B cell (primary cell): ENCODE results near the gene KCNH1. TPM values are rescaled to one million over a fixed set of nuclear protein-coding genes. Genes with fewer than 3 reads are reported as not detected.

Experiments
- ATAC-seq: fragments of 200-7000 bp; cut with Tn5 transposase; one replicate; pipeline ENCODE4 v1.10.0; 2021; ENCODE audit warnings: low read depth, mild to moderate bottlenecking, moderate number of reproducible peaks, moderate library complexity
- CTCF ChIA-PET: fragments of 350-600 bp; sonication (Branson Sonifier 250); formaldehyde crosslinking; loops from one replicate; lab custom pipeline; 2021; ENCODE audit warnings: antibody characterized with exemption, inconsistent platforms; lab: Charles Lee
- POLR2A ChIA-PET: fragments of 350-600 bp; sonication (Branson Sonifier 250); formaldehyde crosslinking; loops from one replicate; lab custom pipeline; 2021; ENCODE audit warnings: antibody characterized with exemption; lab: Charles Lee
- DNase-seq: peaks from one replicate; pipeline ENCODE4 v3.0.0; 2013
- H2AFZ ChIP-seq: 2 replicates; pipeline ENCODE4 v1.6.1; 2012; ENCODE audit warnings: mild to moderate bottlenecking, low read depth, low read length; ENCODE audit not compliant: insufficient read depth, poor library complexity, severe bottlenecking
- H3K27ac ChIP-seq, 2 donors: 1 replicate in 1 of 2; 2 replicates in 1 of 2; pipeline ENCODE4 v1.5.1; 2012 to 2013; ENCODE audit warnings: low read length in 2 of 2, mild to moderate bottlenecking in 2 of 2, moderate library complexity in 1 of 2
- H3K27me3 ChIP-seq, 4 experiments: fragments of 200-600 bp in 1 of 4; sonication (generic) in 1 of 4; replicated peaks in 1 of 4; 1 replicate in 2 of 4; 2 replicates in 2 of 4; pipeline versions ENCODE4 v1.6.1 to v1.7.0; 2013 to 2016; ENCODE audit warnings: low read length in 3 of 4, mild to moderate bottlenecking in 2 of 4, mixed read lengths in 1 of 4, moderate library complexity in 1 of 4; ENCODE audit not compliant: insufficient read depth in 4 of 4, control insufficient read depth in 3 of 4; ENCODE audit errors: control extremely low read depth in 1 of 4
- H3K36me3 ChIP-seq, 2 experiments: replicated peaks in 1 of 2; 1 replicate in 1 of 2; 2 replicates in 1 of 2; pipeline versions ENCODE4 v1.6.1 to v1.7.1; 2013; ENCODE audit warnings: low read length in 1 of 2; ENCODE audit not compliant: insufficient read depth in 2 of 2, control insufficient read depth in 1 of 2; ENCODE audit errors: control extremely low read depth in 1 of 2, extremely low read depth in 1 of 2
- H3K4me1 ChIP-seq, 2 donors: fragments of 200-600 bp in 1 of 2; sonication (generic) in 1 of 2; 1 replicate in 1 of 2; 2 replicates in 1 of 2; pipeline versions ENCODE4 v1.5.1 to v1.6.1; 2013 to 2017; ENCODE audit warnings: low read length in 2 of 2; ENCODE audit not compliant: control insufficient read depth in 2 of 2, insufficient read depth in 2 of 2
- H3K4me2 ChIP-seq: replicated peaks from 2 replicates; pipeline ENCODE3; 2012; ENCODE audit warnings: mild to moderate bottlenecking, low read depth, low read length; ENCODE audit not compliant: poor library complexity, severe bottlenecking
- H3K4me3 ChIP-seq, 5 experiments: fragments of 200-600 bp in 1 of 5; sonication (generic) in 1 of 5; 1 replicate in 3 of 5; 2 replicates in 2 of 5; pipeline versions ENCODE4 v1.5.1 to v1.7.0; 2011 to 2016; ENCODE audit warnings: low read length in 4 of 5, mild to moderate bottlenecking in 4 of 5, low read depth in 2 of 5, control low read depth in 1 of 5, moderate library complexity in 1 of 5; ENCODE audit not compliant: insufficient read depth in 1 of 5; ENCODE audit errors: control extremely low read depth in 1 of 5, extremely low read depth in 1 of 5
- H3K79me2 ChIP-seq: fragments of 200-600 bp; sonication (generic); one replicate; pipeline ENCODE4 v1.6.0; 2016; ENCODE audit warnings: low read length; ENCODE audit not compliant: control insufficient read depth, insufficient read depth
- H3K9ac ChIP-seq: fragments of 200-600 bp; sonication (generic); 2 replicates; pipeline ENCODE4 v1.6.1; 2017; ENCODE audit warnings: mild to moderate bottlenecking, low read length, moderate library complexity
- H3K9me3 ChIP-seq, 3 donors: one replicate each; pipeline versions ENCODE4 v1.6.1 to v1.7.1; 2013; ENCODE audit warnings: low read length in 2 of 3; ENCODE audit not compliant: control insufficient read depth in 2 of 3, insufficient read depth in 1 of 3; ENCODE audit errors: control extremely low read depth in 1 of 3
- H4K20me1 ChIP-seq: 2 replicates; pipeline ENCODE4 v1.6.0; 2012; ENCODE audit warnings: mild to moderate bottlenecking, low read length; ENCODE audit not compliant: insufficient read depth, control insufficient read depth, poor library complexity, severe bottlenecking
- H3K27ac Mint-ChIP-seq: one replicate; pipeline ENCODE4 v1.8.0; 2021; ENCODE audit warnings: mixed read lengths
- H3K27me3 Mint-ChIP-seq: one replicate; pipeline ENCODE4 v1.8.0; 2021; ENCODE audit warnings: mixed read lengths
- H3K4me1 Mint-ChIP-seq: one replicate; pipeline ENCODE4 v1.8.0; 2021; ENCODE audit warnings: mixed read lengths
- H3K4me3 Mint-ChIP-seq: one replicate; pipeline ENCODE4 v1.8.0; 2021; ENCODE audit warnings: mixed read lengths
- H3K9me3 Mint-ChIP-seq: one replicate; pipeline ENCODE4 v1.8.0; 2022; ENCODE audit warnings: mixed read lengths; ENCODE audit not compliant: insufficient read depth
- EZH2 ChIP-seq: IDR thresholded peaks from 2 replicates; pipeline ENCODE4 v1.6.1; 2012; ENCODE audit warnings: borderline replicate concordance, low read depth, mild to moderate bottlenecking, moderate library complexity, low read length; ENCODE audit not compliant: insufficient read depth, poor library complexity, severe bottlenecking
- WGBS: methylation state at CpG from one replicate; pipeline ENCODE4 v1.1.5; 2013; ENCODE audit warnings: missing lambda C conversion rate; ENCODE audit not compliant: insufficient coverage; 5-methylcytosine and 5-hydroxymethylcytosine counted together
- intact Hi-C: fragments of 100-400 bp; cut with micrococcal nuclease; formaldehyde crosslinking; loops from one replicate; pipeline ENCODE4 v1.10.0; 2022
- polyA plus RNA-seq: library from polyadenylated mRNA; depleted of rRNA; stranded (reverse); fragments of >200 nt; gene quantifications from 2 replicates; pipeline ENCODE4 v1.2.3, GENCODE V29; 2012
- total RNA-seq, 2 donors: library from RNA; stranded (reverse); fragments of 120-200 nt in 1 of 2; gene quantifications; 1 replicate in 1 of 2; 2 replicates in 1 of 2; pipeline versions ENCODE4 v1.2.3 to v1.2.4, GENCODE V29; 2013 to 2022
- TF ChIP-seq, protein P1 (sequence below): fragments of 200-600 bp; IDR thresholded peaks from one replicate; pipeline ENCODE4 v1.8.0; 2022; ENCODE audit warnings: antibody characterized with exemption, mild to moderate bottlenecking

Gene KCNH1
- total and polyA plus RNA-seq, 2 donors (not counting 1 experiment from before 2014, with no cell fraction given), result not detected

GRCh38 chr1:210746024-210746731, 387.8 kb downstream of the KCNH1 start:
- TF ChIP-seq, protein P1, sequence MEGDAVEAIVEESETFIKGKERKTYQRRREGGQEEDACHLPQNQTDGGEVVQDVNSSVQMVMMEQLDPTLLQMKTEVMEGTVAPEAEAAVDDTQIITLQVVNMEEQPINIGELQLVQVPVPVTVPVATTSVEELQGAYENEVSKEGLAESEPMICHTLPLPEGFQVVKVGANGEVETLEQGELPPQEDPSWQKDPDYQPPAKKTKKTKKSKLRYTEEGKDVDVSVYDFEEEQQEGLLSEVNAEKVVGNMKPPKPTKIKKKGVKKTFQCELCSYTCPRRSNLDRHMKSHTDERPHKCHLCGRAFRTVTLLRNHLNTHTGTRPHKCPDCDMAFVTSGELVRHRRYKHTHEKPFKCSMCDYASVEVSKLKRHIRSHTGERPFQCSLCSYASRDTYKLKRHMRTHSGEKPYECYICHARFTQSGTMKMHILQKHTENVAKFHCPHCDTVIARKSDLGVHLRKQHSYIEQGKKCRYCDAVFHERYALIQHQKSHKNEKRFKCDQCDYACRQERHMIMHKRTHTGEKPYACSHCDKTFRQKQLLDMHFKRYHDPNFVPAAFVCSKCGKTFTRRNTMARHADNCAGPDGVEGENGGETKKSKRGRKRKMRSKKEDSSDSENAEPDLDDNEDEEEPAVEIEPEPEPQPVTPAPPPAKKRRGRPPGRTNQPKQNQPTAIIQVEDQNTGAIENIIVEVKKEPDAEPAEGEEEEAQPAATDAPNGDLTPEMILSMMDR, result no peak
- no peak for TF ChIP-seq EZH2
- Histone ChIP-seq H3K27ac (no peak overlapping the region), H3K4me1 (no peaks in the 10 kb centered on the region), H3K9ac (no peak overlapping the region), H4K20me1 (no peaks in the 10 kb centered on the region), H3K79me2 (no peaks in the 10 kb centered on the region), H3K4me3 (no peak overlapping the region), H2AFZ (no peak overlapping the region), H3K9me3 (no peaks in the 10 kb centered on the region), H3K27me3 (peaks cover 0 to 3% (median 0%) of the 10 kb centered on the region in 4 experiments), H3K36me3 (no peaks in the 10 kb centered on the region), H3K4me2 (no peak overlapping the region)
- CTCF ChIA-PET, result no interaction called here
- H3K4me3 Mint-ChIP-seq, result no peak overlapping the region
- no peaks in the 10 kb centered on the region for H3K9me3 Mint-ChIP-seq
- DNase-seq (no peak), ATAC-seq (no peak)
- intact Hi-C loops, result no loop called here
- H3K27me3 Mint-ChIP-seq, result peaks cover 12% of the 10 kb centered on the region
- no peak overlapping the region for H3K27ac Mint-ChIP-seq
- no peaks in the 10 kb centered on the region for H3K4me1 Mint-ChIP-seq
- WGBS, result 50% methylated on average over 1 of the region's 3 CpGs
- POLR2A ChIA-PET, result no interaction called here

DNA sequence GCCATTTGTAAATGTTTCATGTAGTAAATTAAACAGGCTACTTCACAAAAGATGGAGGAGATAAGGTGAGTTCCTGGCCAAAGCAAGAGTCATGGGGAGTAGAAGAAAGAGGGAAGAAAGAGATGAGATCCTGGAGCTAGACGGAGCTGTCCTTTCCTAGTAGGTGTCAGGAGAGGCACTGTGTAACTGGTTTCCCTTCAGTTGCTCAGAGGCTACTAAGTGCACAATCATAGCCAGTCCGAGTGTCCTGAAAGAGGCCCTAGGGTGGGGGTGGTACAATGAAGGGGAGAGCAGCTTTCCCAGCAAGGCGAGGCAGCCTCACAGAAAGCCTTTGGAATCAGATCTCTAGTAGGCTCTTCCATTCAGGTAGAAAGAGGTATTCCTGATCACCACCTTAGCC, 390.9 kb downstream of the KCNH1 start:
- Mint-ChIP-seq H3K27me3 (peaks cover 2% of the 10 kb centered on the region), H3K4me1 (no peaks in the 10 kb centered on the region), H3K4me3 (no peak overlapping the region), H3K9me3 (no peaks in the 10 kb centered on the region), H3K27ac (no peak overlapping the region)
- intact Hi-C loops, result no loop called here
- H3K4me1 ChIP-seq, result no peaks in the 10 kb centered on the region
- TF ChIP-seq, protein P1, result no peak
- TF ChIP-seq EZH2, result no peak
- DNase-seq, result no peak
- H3K79me2 ChIP-seq, result no peaks in the 10 kb centered on the region
- CTCF ChIA-PET, result no interaction called here
- WGBS, result 80% methylated on average over 3 of the region's 3 CpGs
- ATAC-seq, result no peak
- POLR2A ChIA-PET, result no interaction called here
- H3K4me2 ChIP-seq, result no peak overlapping the region
- no peaks in the 10 kb centered on the region for H3K36me3 ChIP-seq
- H3K9ac ChIP-seq, result no peak overlapping the region
- H3K27me3 ChIP-seq, result no peaks in the 10 kb centered on the region
- no peaks in the 10 kb centered on the region for H3K9me3 ChIP-seq
- no peak overlapping the region for H3K4me3 ChIP-seq
- no peak overlapping the region for H2AFZ ChIP-seq
- H3K27ac ChIP-seq, result no peak overlapping the region
- H4K20me1 ChIP-seq, result no peaks in the 10 kb centered on the region
